Measurements from ENCODE around the gene UROC1. TPM values are rescaled to one million over a fixed set of nuclear protein-coding genes. Genes with fewer than 3 reads are reported as not detected.

The UROC1 gene
- total RNA-seq, 1 experiment from 2014 or later = not detected

- no peaks in the 10 kb centered on the region for H3K27me3 Mint-ChIP-seq (ENCODE audit: low read depth)
- DNase-seq = no peak
- H3K23me2 ChIP-seq (ENCODE audit: insufficient read length, low read depth, low read length, poor library complexity, severe bottlenecking) = no peaks in the 10 kb centered on the region
- TF ChIP-seq CTCF (conservative IDR thresholded peaks at IDR 0.05) = no peak
- no peaks in the 10 kb centered on the region for H4K20me1 ChIP-seq (ENCODE audit: control insufficient read depth, insufficient read depth, insufficient read length)
- H3T11ph ChIP-seq (ENCODE audit: low read length) = no peak overlapping the region
- H3K27me3 ChIP-seq (ENCODE audit: insufficient read depth, low read length) = no peaks in the 10 kb centered on the region
- no peaks in the 10 kb centered on the region for H3K79me1 ChIP-seq (ENCODE audit: insufficient read depth, low read depth, low read length, poor library complexity, severe bottlenecking)
- H2BK20ac ChIP-seq (ENCODE audit: low read depth, low read length, poor library complexity, severe bottlenecking) = no peak overlapping the region
- no peaks in the 10 kb centered on the region for H3K79me2 ChIP-seq (ENCODE audit: insufficient read depth, low read length)
- no peak overlapping the region for H2BK15ac ChIP-seq (ENCODE audit: low read depth, low read length)
- H4K5ac ChIP-seq (ENCODE audit: insufficient read length, low read depth, low read length) = no peak overlapping the region
- no peak overlapping the region for H4K8ac ChIP-seq (replicated peaks; ENCODE audit: insufficient read length, low read depth, low read length)
- H3K27ac ChIP-seq (ENCODE audit: insufficient read length, low read depth, low read length) = no peak overlapping the region
- no peak overlapping the region for H3K56ac ChIP-seq (ENCODE audit: insufficient read length, low read depth, low read length)
- no peaks in the 10 kb centered on the region for H3K4me1 ChIP-seq (ENCODE audit: insufficient read depth, low read length)
- H2BK12ac ChIP-seq (ENCODE audit: insufficient read length, low read depth, low read length) = no peak overlapping the region
- H3K9ac ChIP-seq (ENCODE audit: extremely low read depth, insufficient read length, low read length) = no peak overlapping the region
- H3K4me2 ChIP-seq (ENCODE audit: insufficient read depth, insufficient read length, low read length) = no peak overlapping the region
- H4K91ac ChIP-seq (ENCODE audit: insufficient read length, low read depth, low read length) = no peak overlapping the region
- H3K4me1 Mint-ChIP-seq = no peaks in the 10 kb centered on the region
- no peak overlapping the region for H3K18ac ChIP-seq (ENCODE audit: insufficient read length, low read depth, low read length)
- H3K14ac ChIP-seq (ENCODE audit: insufficient read depth, low read length) = no peak overlapping the region
- no peaks in the 10 kb centered on the region for H3K9me3 ChIP-seq (ENCODE audit: control insufficient read depth, low read depth, low read length)
- no peak overlapping the region for H3K23ac ChIP-seq (ENCODE audit: insufficient read length, low read depth, low read length)
- no peak overlapping the region for H2BK5ac ChIP-seq (ENCODE audit: insufficient read length, low read length)
- H2AK5ac ChIP-seq (ENCODE audit: insufficient read length, low read length) = no peak overlapping the region
- H3K9me3 Mint-ChIP-seq = no peaks in the 10 kb centered on the region
- no CpG with 5 or more reads among the region's 12 CpGs for WGBS (ENCODE audit: extremely low coverage, insufficient read length, low lambda C conversion rate)
- no peak overlapping the region for H2BK120ac ChIP-seq (ENCODE audit: low read depth, low read length, poor library complexity, severe bottlenecking)
- H3K4me3 Mint-ChIP-seq = no peak overlapping the region
- H2AFZ ChIP-seq (ENCODE audit: low read length) = no peak overlapping the region
- peak overlapping the region in 2 of 3 experiments; percentile 44 to 87; a peak in 4 of 7 replicates for H3K27ac Mint-ChIP-seq
- peaks cover 18 to 71% (median 67%) of the 10 kb centered on the region in 3 experiments; a peak in 6 of 7 replicates for H3K36me3 Mint-ChIP-seq (ENCODE audit: insufficient read depth in 1 of 3, low read depth in 3 of 3)
- no peak overlapping the region for H3K4ac ChIP-seq (ENCODE audit: low read depth, low read length)
Measured at GRCh38 chr3:126456766-126457388, 60.7 kb downstream of the UROC1 start.
